ENCODE data around the gene DNAL4. TPM values are rescaled to one million over a fixed set of nuclear protein-coding genes. Genes with fewer than 3 reads are reported as not detected.

Gene DNAL4
- polyA plus RNA-seq, 1 donor, result 30.2 TPM

GRCh38 chr22:38741166-38741565 is 52.8 kb downstream of the DNAL4 start:
- DNase-seq, result no peak

- DNase-seq, result no peak
Observed at GRCh38 chr22:38740754-38741153, 53.2 kb downstream of the DNAL4 start.

- no peak for DNase-seq
Observed at GRCh38 chr22:38740116-38740723, 53.7 kb downstream of the DNAL4 start.

- no peak for DNase-seq
Observed at GRCh38 chr22:38739300-38740055, 54.5 kb downstream of the DNAL4 start.

GRCh38 chr22:38738475-38739070 is 55.4 kb downstream of the DNAL4 start:
- no peak for DNase-seq

GRCh38 chr22:38737302-38738060 is 56.5 kb downstream of the DNAL4 start:
- DNase-seq, result no peak

GRCh38 chr22:38736257-38736570 is 57.7 kb downstream of the DNAL4 start:
- DNase-seq, result no peak

GRCh38 chr22:38735465-38736256 is 58.3 kb downstream of the DNAL4 start:
- no peak for DNase-seq

- no peak for DNase-seq
Observed at GRCh38 chr22:38735126-38735464, 58.8 kb downstream of the DNAL4 start.

- no peak for DNase-seq
Observed at GRCh38 chr22:38734421-38735100, 59.4 kb downstream of the DNAL4 start.

- DNase-seq, result no peak
Observed at GRCh38 chr22:38733724-38734381, 60.1 kb downstream of the DNAL4 start.

- DNase-seq, result no peak
Observed at GRCh38 chr22:38733329-38733723, 60.6 kb downstream of the DNAL4 start.

- DNase-seq, result no peak
Observed at GRCh38 chr22:38732251-38732815, 61.6 kb downstream of the DNAL4 start.

- DNase-seq, result no peak
Observed at GRCh38 chr22:38731703-38732161, 62.2 kb downstream of the DNAL4 start.

GRCh38 chr22:38730411-38730871 is 63.5 kb downstream of the DNAL4 start:
- no peak for DNase-seq

GRCh38 chr22:38729946-38730345 is 64.0 kb downstream of the DNAL4 start:
- DNase-seq, result no peak

- no peak for DNase-seq
Observed at GRCh38 chr22:38728871-38729796, 64.8 kb downstream of the DNAL4 start.

Measured in left kidney (tissue), 2 donors.